Endodermal cell (in vitro differentiated cells): ENCODE measurements around the gene IL10. TPM values are rescaled to one million over a fixed set of nuclear protein-coding genes. Genes with fewer than 3 reads are reported as not detected.

Experiments
- DNase-seq: peaks from one replicate; pipeline ENCODE4 v3.0.0-alpha.2; 2017
- H3K27ac ChIP-seq: 2 replicates; pipeline ENCODE4 v1.5.1; 2013; ENCODE audit warnings: mild to moderate bottlenecking, low read depth, low read length, moderate library complexity
- H3K27me3 ChIP-seq: 2 replicates; pipeline ENCODE4 v1.6.1; 2013; ENCODE audit warnings: mild to moderate bottlenecking, low read length, moderate library complexity; ENCODE audit not compliant: insufficient read depth, control insufficient read depth, poor library complexity, severe bottlenecking
- H3K36me3 ChIP-seq: 2 replicates; pipeline ENCODE4 v1.7.0; 2013; ENCODE audit warnings: mild to moderate bottlenecking, low read length, moderate library complexity; ENCODE audit not compliant: control insufficient read depth, insufficient read depth
- H3K4me1 ChIP-seq: one replicate; pipeline ENCODE4 v1.7.0; 2013; ENCODE audit warnings: low read length; ENCODE audit not compliant: control insufficient read depth, insufficient read depth
- H3K4me3 ChIP-seq: 2 replicates; pipeline ENCODE4 v1.5.1; 2013; ENCODE audit warnings: mild to moderate bottlenecking, low read length, moderate library complexity
- H3K9ac ChIP-seq: 2 replicates; pipeline ENCODE4 v1.6.1; 2013; ENCODE audit warnings: mild to moderate bottlenecking, low read length, moderate library complexity; ENCODE audit not compliant: poor library complexity, severe bottlenecking; ENCODE audit errors: extremely low read depth
- H3K9me3 ChIP-seq: 2 replicates; pipeline ENCODE4 v1.6.1; 2013; ENCODE audit warnings: mild to moderate bottlenecking, low read length, moderate library complexity; ENCODE audit not compliant: control insufficient read depth
- H3K27ac Mint-ChIP-seq: 2 replicates; pipeline ENCODE4 v1.8.0; 2020; ENCODE audit warnings: mixed read lengths
- H3K27me3 Mint-ChIP-seq: 2 replicates; pipeline ENCODE4 v1.8.0; 2021; ENCODE audit warnings: mild to moderate bottlenecking, mixed read lengths; ENCODE audit not compliant: insufficient read depth
- H3K36me3 Mint-ChIP-seq: 2 replicates; pipeline ENCODE4 v1.8.0; 2020; ENCODE audit warnings: low read depth, mixed read lengths
- H3K4me1 Mint-ChIP-seq: 2 replicates; pipeline ENCODE4 v1.8.0; 2020; ENCODE audit warnings: mixed read lengths
- H3K4me3 Mint-ChIP-seq: 2 replicates; pipeline ENCODE4 v1.8.0; 2020; ENCODE audit warnings: mild to moderate bottlenecking, moderate library complexity, mixed read lengths
- H3K9me3 Mint-ChIP-seq: 2 replicates; pipeline ENCODE4 v1.8.0; 2020; ENCODE audit warnings: mild to moderate bottlenecking, mixed read lengths
- CTCF ChIP-seq: fragments of 200-600 bp; sonication (generic); conservative IDR thresholded peaks from 2 replicates; pipeline ENCODE4 v1.5.0; 2021; ENCODE audit warnings: antibody characterized with exemption, mild to moderate bottlenecking
- WGBS, 2 experiments: methylation state at CpG; one replicate each; pipeline versions ENCODE4 v1.1.5 to v1.1.7; 2013; ENCODE audit warnings: missing lambda C conversion rate in 2 of 2, mixed read lengths in 1 of 2; ENCODE audit not compliant: insufficient coverage in 1 of 2, insufficient read length in 1 of 2; 5-methylcytosine and 5-hydroxymethylcytosine counted together
- total RNA-seq, 2 donors: library from RNA; stranded (reverse); fragmentation: NEBNext Ultra II Directional in 1 of 2; extraction: Animal tissue kit (Norgen Biotek cat#: 25700) in 1 of 2; gene quantifications; 2 replicates in 1 of 2; 3 replicates in 1 of 2; pipeline ENCODE4 v1.2.1, GENCODE V29; 2021

IL10 gene
- total RNA-seq, 2 donors from 2014 or later, result not detected

GRCh38 chr1:206800891-206801290 lies 28.6 kb upstream of the IL10 start:
- Mint-ChIP-seq H3K27ac (no peak overlapping the region), H3K27me3 (peaks cover 5% of the 10 kb centered on the region), H3K36me3 (no peaks in the 10 kb centered on the region), H3K4me3 (no peak overlapping the region), H3K4me1 (no peaks in the 10 kb centered on the region), H3K9me3 (no peaks in the 10 kb centered on the region)
- Histone ChIP-seq H3K4me1 (no peaks in the 10 kb centered on the region), H3K36me3 (no peaks in the 10 kb centered on the region), H3K9me3 (no peaks in the 10 kb centered on the region), H3K4me3 (no peak overlapping the region), H3K27ac (no peak overlapping the region), H3K27me3 (peaks cover 14% of the 10 kb centered on the region), H3K9ac (no peak overlapping the region)
- TF ChIP-seq CTCF, result no peak
- WGBS, 2 experiments, result 90 to 94% methylated on average over 3 of the region's 3 CpGs
- DNase-seq, result no peak

GRCh38 chr1:206800411-206800810 lies 28.1 kb upstream of the IL10 start:
- H3K36me3 ChIP-seq, result no peaks in the 10 kb centered on the region
- H3K27me3 ChIP-seq, result peaks cover 14% of the 10 kb centered on the region
- H3K27ac Mint-ChIP-seq, result no peak overlapping the region
- no peak overlapping the region for H3K9ac ChIP-seq
- no peaks in the 10 kb centered on the region for H3K4me1 Mint-ChIP-seq
- DNase-seq, result no peak
- H3K9me3 ChIP-seq, result no peaks in the 10 kb centered on the region
- H3K9me3 Mint-ChIP-seq, result no peaks in the 10 kb centered on the region
- no peak overlapping the region for H3K4me3 Mint-ChIP-seq
- WGBS, 2 experiments, result 87 to 94% methylated on average over 3 of the region's 3 CpGs
- peaks cover 5% of the 10 kb centered on the region for H3K27me3 Mint-ChIP-seq
- H3K4me1 ChIP-seq, result no peaks in the 10 kb centered on the region
- no peaks in the 10 kb centered on the region for H3K36me3 Mint-ChIP-seq
- no peak overlapping the region for H3K4me3 ChIP-seq
- H3K27ac ChIP-seq, result no peak overlapping the region
- no peak for TF ChIP-seq CTCF

GRCh38 chr1:206799311-206799710 lies 27.0 kb upstream of the IL10 start:
- no peak for TF ChIP-seq CTCF
- H3K27ac Mint-ChIP-seq, result no peak overlapping the region
- no peak for DNase-seq
- WGBS, 2 experiments, result 81 to 92% methylated on average over 3 of the region's 3 CpGs
- no peaks in the 10 kb centered on the region for H3K36me3 ChIP-seq
- peaks cover 5% of the 10 kb centered on the region for H3K27me3 Mint-ChIP-seq
- no peaks in the 10 kb centered on the region for H3K36me3 Mint-ChIP-seq
- no peaks in the 10 kb centered on the region for H3K9me3 Mint-ChIP-seq
- H3K4me3 Mint-ChIP-seq, result no peak overlapping the region
- no peak overlapping the region for H3K9ac ChIP-seq
- no peak overlapping the region for H3K27ac ChIP-seq
- H3K4me1 ChIP-seq, result no peaks in the 10 kb centered on the region
- no peaks in the 10 kb centered on the region for H3K9me3 ChIP-seq
- peaks cover 11% of the 10 kb centered on the region for H3K27me3 ChIP-seq
- H3K4me3 ChIP-seq, result no peak overlapping the region
- no peaks in the 10 kb centered on the region for H3K4me1 Mint-ChIP-seq
